ENCODE results near the gene A3GALT2.
A peak's percentile ranks its signal among the peaks of the same experiment; 100 is the strongest.
"Not testable (repeated sequence)": the region's sequence is repeated elsewhere in the genome, so short reads cannot be mapped to it uniquely, and the experiment has no call there.

Gene A3GALT2

DNA sequence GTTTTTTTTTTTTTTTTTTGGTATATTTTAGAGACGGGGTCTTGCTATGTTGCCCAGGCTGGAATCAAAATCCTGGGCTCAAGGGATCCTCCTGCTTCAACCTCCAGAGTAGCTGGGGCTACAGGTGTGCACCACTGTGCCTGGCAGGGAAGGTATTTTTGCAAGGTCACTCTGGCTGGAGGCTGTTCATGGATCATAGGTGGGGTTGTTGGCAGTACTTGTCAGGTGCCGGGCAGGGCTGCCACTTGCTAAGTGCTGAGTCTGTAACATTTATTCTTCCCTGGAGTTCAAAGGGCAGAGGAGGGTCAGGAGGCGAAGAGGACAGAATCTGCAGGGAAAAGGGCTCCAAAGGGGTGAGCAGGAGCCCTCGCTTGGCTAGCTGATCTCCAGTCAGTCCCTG is 24.1 kb downstream of the A3GALT2 start:
- Histone ChIP-seq H3K9ac (ENCODE audit: low read length) (no peak overlapping the region), H3K4me1 (ENCODE audit: insufficient read depth, low read length) (peaks cover 29% of the 10 kb centered on the region), H3K4me3 (ENCODE audit: low read depth in 1 of 2, low read length in 2 of 2) (no peak overlapping the region), H3K36me3 (ENCODE audit: insufficient read depth, low read length) (peaks cover 27% of the 10 kb centered on the region), H3K9me3 (ENCODE audit: low read length) (no peaks in the 10 kb centered on the region), H3K27me3 (ENCODE audit: control insufficient read depth in 1 of 2, insufficient read depth in 2 of 2, low read length in 2 of 2) (no peaks in the 10 kb centered on the region), H3K27ac (ENCODE audit: low read depth, low read length) (no peak overlapping the region)

DNA sequence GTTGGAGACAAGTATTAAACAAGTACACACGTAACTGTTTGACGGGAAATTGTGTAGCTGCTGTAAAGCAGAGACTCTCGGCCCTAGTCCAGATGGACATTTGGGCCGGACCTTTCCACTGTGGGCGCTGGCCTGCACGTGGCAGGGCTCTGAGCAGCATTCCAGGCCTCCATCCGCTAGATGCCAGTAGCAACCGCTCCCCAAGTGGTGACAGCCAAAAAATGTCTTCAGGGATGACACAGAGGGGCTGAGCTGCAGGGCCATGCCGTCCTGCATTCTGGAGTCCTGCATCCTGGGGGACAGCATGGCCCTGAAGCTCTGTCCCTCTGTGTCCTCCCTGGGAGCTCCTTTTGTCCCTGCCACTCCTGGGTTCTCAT is 24.8 kb downstream of the A3GALT2 start:
- Histone ChIP-seq H3K9me3 (ENCODE audit: low read length) (no peaks in the 10 kb centered on the region), H3K36me3 (ENCODE audit: insufficient read depth, low read length) (peaks cover 27% of the 10 kb centered on the region), H3K27ac (ENCODE audit: low read depth, low read length) (peak overlapping the region; percentile 33), H3K4me3 (ENCODE audit: low read depth in 1 of 2, low read length in 2 of 2) (no peak overlapping the region), H3K9ac (ENCODE audit: low read length) (no peak overlapping the region), H3K27me3 (ENCODE audit: control insufficient read depth in 1 of 2, insufficient read depth in 2 of 2, low read length in 2 of 2) (no peaks in the 10 kb centered on the region), H3K4me1 (ENCODE audit: insufficient read depth, low read length) (peaks cover 26% of the 10 kb centered on the region)

DNA sequence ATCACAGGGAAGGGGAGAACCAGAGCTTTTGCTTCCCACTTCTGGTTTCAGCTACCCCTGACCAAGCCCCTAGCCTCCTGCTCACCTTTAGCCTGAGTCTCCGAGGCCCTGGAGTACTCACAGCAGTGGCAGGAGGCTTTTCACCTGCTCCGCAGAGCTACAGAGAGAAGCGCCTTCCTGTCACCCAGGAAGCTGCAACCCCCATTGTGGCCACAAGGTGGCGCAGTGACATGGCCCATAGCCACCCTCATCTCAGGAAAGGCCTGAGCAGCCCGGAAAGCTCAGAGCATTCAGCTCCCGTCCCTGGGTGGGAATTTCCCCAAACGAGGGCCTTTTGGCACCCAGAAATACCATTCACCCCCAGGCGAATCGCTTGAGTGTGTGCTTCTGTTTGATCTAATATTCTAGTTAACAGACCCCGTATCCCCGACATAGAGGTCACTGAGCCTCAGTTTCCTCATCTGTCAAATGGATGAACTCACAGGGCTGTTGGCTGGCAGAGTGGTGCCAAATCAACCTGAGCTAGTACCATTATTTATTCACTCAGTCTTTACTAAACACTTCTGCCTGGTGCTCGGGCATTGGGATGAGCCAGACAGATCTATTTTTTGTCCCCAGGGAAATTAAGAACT is 25.3 kb downstream of the A3GALT2 start:
- Histone ChIP-seq H3K27ac (ENCODE audit: low read depth, low read length) (no peak overlapping the region), H3K27me3 (ENCODE audit: control insufficient read depth in 1 of 2, insufficient read depth in 2 of 2, low read length in 2 of 2) (no peaks in the 10 kb centered on the region), H3K9me3 (ENCODE audit: low read length) (no peaks in the 10 kb centered on the region), H3K4me3 (ENCODE audit: low read depth in 1 of 2, low read length in 2 of 2) (no peak overlapping the region), H3K36me3 (ENCODE audit: insufficient read depth, low read length) (peaks cover 27% of the 10 kb centered on the region), H3K9ac (ENCODE audit: low read length) (no peak overlapping the region), H3K4me1 (ENCODE audit: insufficient read depth, low read length) (peaks cover 21% of the 10 kb centered on the region)

GRCh38 chr1:33295023-33295422 is 25.9 kb downstream of the A3GALT2 start:
- no peak overlapping the region for H3K9ac ChIP-seq (ENCODE audit: low read length)
- peaks cover 16% of the 10 kb centered on the region for H3K4me1 ChIP-seq (ENCODE audit: insufficient read depth, low read length)
- no peak overlapping the region for H3K4me3 ChIP-seq (ENCODE audit: low read depth in 1 of 2, low read length in 2 of 2)
- H3K36me3 ChIP-seq (ENCODE audit: insufficient read depth, low read length) = peaks cover 27% of the 10 kb centered on the region
- no peak overlapping the region for H3K27ac ChIP-seq (ENCODE audit: low read depth, low read length)
- no peaks in the 10 kb centered on the region for H3K9me3 ChIP-seq (ENCODE audit: low read length)
- H3K27me3 ChIP-seq (ENCODE audit: control insufficient read depth in 1 of 2, insufficient read depth in 2 of 2, low read length in 2 of 2) = no peaks in the 10 kb centered on the region

- Histone ChIP-seq H3K36me3 (ENCODE audit: insufficient read depth, low read length) (peaks cover 29% of the 10 kb centered on the region), H3K9ac (ENCODE audit: low read length) (no peak overlapping the region), H3K27ac (ENCODE audit: low read depth, low read length) (no peak overlapping the region), H3K9me3 (ENCODE audit: low read length) (no peaks in the 10 kb centered on the region), H3K4me1 (ENCODE audit: insufficient read depth, low read length) (peaks cover 16% of the 10 kb centered on the region), H3K27me3 (ENCODE audit: control insufficient read depth in 1 of 2, insufficient read depth in 2 of 2, low read length in 2 of 2) (no peaks in the 10 kb centered on the region), H3K4me3 (ENCODE audit: low read depth in 1 of 2, low read length in 2 of 2) (no peak overlapping the region)
These were observed 26.6 kb downstream of the A3GALT2 start for GRCh38 chr1:33294071-33295010.

- Histone ChIP-seq H3K27ac (ENCODE audit: low read depth, low read length) (no peak overlapping the region), H3K9ac (ENCODE audit: low read length) (no peak overlapping the region), H3K36me3 (ENCODE audit: insufficient read depth, low read length) (peaks cover 27% of the 10 kb centered on the region), H3K27me3 (ENCODE audit: control insufficient read depth in 1 of 2, insufficient read depth in 2 of 2, low read length in 2 of 2) (no peaks in the 10 kb centered on the region), H3K4me3 (ENCODE audit: low read depth in 1 of 2, low read length in 2 of 2) (no peak overlapping the region), H3K9me3 (ENCODE audit: low read length) (no peaks in the 10 kb centered on the region), H3K4me1 (ENCODE audit: insufficient read depth, low read length) (peaks cover 16% of the 10 kb centered on the region)
These were observed 28.1 kb downstream of the A3GALT2 start for GRCh38 chr1:33292726-33293340.

DNA sequence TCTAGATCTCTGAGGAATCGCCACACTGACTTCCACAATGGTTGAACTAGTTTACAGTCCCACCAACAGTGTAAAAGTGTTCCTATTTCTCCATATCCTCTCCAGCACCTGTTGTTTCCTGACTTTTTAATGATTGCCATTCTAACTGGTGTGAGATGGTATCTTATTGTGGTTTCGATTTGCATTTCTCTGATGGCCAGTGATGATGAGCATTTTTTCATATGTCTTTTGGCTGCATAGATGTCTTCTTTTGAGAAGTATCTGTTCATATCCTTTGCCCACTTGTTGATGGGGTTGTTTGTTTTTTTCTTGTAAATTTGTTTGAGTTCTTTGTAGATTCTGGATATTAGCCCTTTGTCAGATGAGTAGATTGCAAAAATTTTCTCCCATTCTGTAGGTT is 30.3 kb downstream of the A3GALT2 start:
- H3K36me3 ChIP-seq (ENCODE audit: insufficient read depth, low read length) = peaks cover 39% of the 10 kb centered on the region
- H3K4me1 ChIP-seq (ENCODE audit: insufficient read depth, low read length) = peaks cover 11% of the 10 kb centered on the region

DNA sequence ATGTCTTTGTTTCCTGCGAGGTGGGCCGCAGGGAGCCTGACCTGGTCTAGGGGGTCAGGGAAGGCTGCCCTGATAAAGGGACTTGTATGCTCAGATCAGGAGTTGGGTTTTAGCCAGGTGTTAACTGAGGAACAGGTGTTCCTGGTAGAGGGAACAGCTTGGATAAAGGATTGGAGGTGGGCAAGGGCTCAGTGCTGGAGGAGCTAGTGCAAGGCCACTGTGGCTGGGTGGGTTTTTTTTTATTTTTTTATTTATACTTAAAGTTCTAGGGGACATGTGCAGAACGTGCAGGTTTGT is 31.1 kb downstream of the A3GALT2 start:
- no peak overlapping the region for H3K4me3 ChIP-seq (ENCODE audit: low read depth in 1 of 2, low read length in 2 of 2)
- H3K4me1 ChIP-seq (ENCODE audit: insufficient read depth, low read length) = peaks cover 9% of the 10 kb centered on the region
- no peaks in the 10 kb centered on the region for H3K27me3 ChIP-seq (ENCODE audit: control insufficient read depth in 1 of 2, insufficient read depth in 2 of 2, low read length in 2 of 2)
- H3K9ac ChIP-seq (ENCODE audit: low read length) = no peak overlapping the region
- no peak overlapping the region for H3K27ac ChIP-seq (ENCODE audit: low read depth, low read length)
- peaks cover 34% of the 10 kb centered on the region for H3K36me3 ChIP-seq (ENCODE audit: insufficient read depth, low read length)
- no peaks in the 10 kb centered on the region for H3K9me3 ChIP-seq (ENCODE audit: low read length)

More for the DNA sequence above, 30.3 kb downstream of the A3GALT2 start:
- H3K27me3 ChIP-seq (ENCODE audit: control insufficient read depth in 1 of 2, insufficient read depth in 2 of 2, low read length in 2 of 2); H3K9me3 ChIP-seq (ENCODE audit: low read length); H3K27ac ChIP-seq (ENCODE audit: low read depth, low read length); H3K9ac ChIP-seq (ENCODE audit: low read length); H3K4me3 ChIP-seq (ENCODE audit: low read depth in 1 of 2, low read length in 2 of 2): not testable (repeated sequence)

DNA sequence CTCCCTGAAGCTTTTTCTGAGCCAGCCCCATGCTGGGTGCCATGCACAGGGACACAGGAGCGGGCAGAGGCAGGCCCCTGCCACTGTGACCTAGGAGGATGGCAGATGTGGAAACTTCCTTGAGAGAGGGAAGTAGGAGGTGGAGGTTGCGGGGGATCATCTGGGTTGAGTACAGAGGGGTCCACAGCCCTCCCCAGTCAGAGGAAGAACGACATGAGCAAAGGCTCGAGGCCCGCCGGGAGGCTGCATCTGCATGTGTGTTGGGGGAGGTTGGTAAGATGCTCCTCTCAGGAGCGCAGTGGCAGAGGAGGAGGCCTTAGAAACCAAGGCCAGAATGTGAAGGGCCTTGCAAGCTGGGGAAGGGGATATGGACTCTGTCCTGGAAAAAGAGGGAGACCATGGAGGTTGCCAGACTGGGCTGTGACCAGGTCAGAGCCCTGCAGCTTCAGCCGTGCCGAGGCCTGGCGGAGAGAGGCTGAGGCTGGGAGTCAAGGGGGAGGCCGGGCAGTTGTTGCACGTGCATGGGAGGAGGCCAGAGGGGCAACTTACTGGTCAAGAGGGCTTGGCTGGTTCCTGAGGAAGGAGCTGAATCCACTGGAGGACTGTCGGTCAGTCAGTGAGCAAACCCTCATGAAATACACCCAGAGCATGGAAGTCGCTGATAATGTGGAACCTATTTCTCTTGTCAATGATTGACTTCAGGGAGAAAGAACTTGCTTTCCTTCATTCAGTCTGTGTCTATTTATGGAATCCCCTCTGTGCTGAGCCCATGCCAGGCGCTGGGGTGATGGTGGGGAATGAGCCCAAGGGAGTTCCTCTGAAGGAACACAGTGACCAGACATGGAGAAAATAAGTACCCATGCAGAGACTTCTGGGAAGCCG is 31.7 kb downstream of the A3GALT2 start:
- Histone ChIP-seq H3K9ac (ENCODE audit: low read length) (no peak overlapping the region), H3K27me3 (ENCODE audit: control insufficient read depth in 1 of 2, insufficient read depth in 2 of 2, low read length in 2 of 2) (no peaks in the 10 kb centered on the region)

GRCh38 chr1:33287317-33287716 is 33.6 kb downstream of the A3GALT2 start:
- peaks cover 40% of the 10 kb centered on the region for H3K36me3 ChIP-seq (ENCODE audit: insufficient read depth, low read length)
- H3K4me1 ChIP-seq (ENCODE audit: insufficient read depth, low read length) = no peaks in the 10 kb centered on the region
- H3K27me3 ChIP-seq (ENCODE audit: control insufficient read depth in 1 of 2, insufficient read depth in 2 of 2, low read length in 2 of 2) = no peaks in the 10 kb centered on the region
- no peak overlapping the region for H3K4me3 ChIP-seq (ENCODE audit: low read depth in 1 of 2, low read length in 2 of 2)
- no peaks in the 10 kb centered on the region for H3K9me3 ChIP-seq (ENCODE audit: low read length)
- no peak overlapping the region for H3K9ac ChIP-seq (ENCODE audit: low read length)
- no peak overlapping the region for H3K27ac ChIP-seq (ENCODE audit: low read depth, low read length)

More for the DNA sequence above, 31.7 kb downstream of the A3GALT2 start:
- Histone ChIP-seq H3K4me1 (ENCODE audit: insufficient read depth, low read length) (peaks cover 9% of the 10 kb centered on the region), H3K27ac (ENCODE audit: low read depth, low read length) (no peak overlapping the region), H3K4me3 (ENCODE audit: low read depth in 1 of 2, low read length in 2 of 2) (no peak overlapping the region), H3K9me3 (ENCODE audit: low read length) (no peaks in the 10 kb centered on the region), H3K36me3 (ENCODE audit: insufficient read depth, low read length) (peaks cover 30% of the 10 kb centered on the region)

Measured in muscle layer of colon (tissue), 2 donors.